ENCODE results near the gene NUBPL. TPM values are rescaled to one million over a fixed set of nuclear protein-coding genes. Genes with fewer than 3 reads are reported as not detected.

The NUBPL gene
- polyA plus RNA-seq, 1 donor (not counting 4 experiments of a cell fraction or from before 2014, with no cell fraction given) = 18.8 TPM

GRCh38 chr14:31692376-31692781, 131.2 kb downstream of the NUBPL start:
- Histone ChIP-seq H4K20me1 (ENCODE audit: control insufficient read depth, extremely low read depth, insufficient read depth, low read length) (no peaks in the 10 kb centered on the region), H3K27me3 (ENCODE audit: control insufficient read depth, extremely low read depth, insufficient read depth, low read length) (no peaks in the 10 kb centered on the region), H3K36me3 (ENCODE audit: control insufficient read depth in 2 of 2, extremely low read depth in 1 of 2, insufficient read depth in 2 of 2, low read length in 2 of 2) (no peaks in the 10 kb centered on the region), H3K9me1 (ENCODE audit: control insufficient read depth, extremely low read depth, insufficient read depth, low read length) (no peaks in the 10 kb centered on the region), H3K4me3 (ENCODE audit: control insufficient read depth in 2 of 3, extremely low read depth in 1 of 3, insufficient read depth in 2 of 3, low read depth in 1 of 3, low read length in 3 of 3) (no peak overlapping the region), H3K9ac (ENCODE audit: control insufficient read depth, extremely low read depth, insufficient read depth, low read length) (no peak overlapping the region), H3K79me2 (ENCODE audit: control insufficient read depth, insufficient read depth, low read length) (no peaks in the 10 kb centered on the region), H3K4me1 (ENCODE audit: control insufficient read depth, extremely low read depth, insufficient read depth, low read length) (no peaks in the 10 kb centered on the region), H3K4me2 (ENCODE audit: control insufficient read depth, extremely low read depth, insufficient read depth, low read depth, low read length) (no peak overlapping the region), H3K9me3 (ENCODE audit: control insufficient read depth, low read depth, low read length) (no peaks in the 10 kb centered on the region), H3K27ac (ENCODE audit: control insufficient read depth, insufficient read depth, low read length) (no peak overlapping the region), H2AFZ (ENCODE audit: control insufficient read depth, low read length) (no peak overlapping the region)
- TF ChIP-seq EZH2 (IDR thresholded peaks at IDR 0.05; ENCODE audit: low read length) = no peak
- no peak for TF ChIP-seq CTCF (optimal IDR thresholded peaks at IDR 0.05 in 1 of 3, IDR thresholded peaks at IDR 0.05 in 1 of 3, conservative IDR thresholded peaks at IDR 0.05 in 1 of 3; ENCODE audit: extremely low read depth in 1 of 3, insufficient read depth in 2 of 3, low read length in 3 of 3)
- FAIRE-seq (no peak), DNase-seq (ENCODE audit: low read depth, low spot score) (no peak)
- dilution Hi-C loops (cut with MboI; ENCODE audit: extremely low pct_ligation_motif_present, low sequenced_read_pairs) = no loop called here

- Histone ChIP-seq H2AFZ (ENCODE audit: control insufficient read depth, low read length) (no peak overlapping the region), H3K4me3 (ENCODE audit: control insufficient read depth in 2 of 3, extremely low read depth in 1 of 3, insufficient read depth in 2 of 3, low read depth in 1 of 3, low read length in 3 of 3) (no peak overlapping the region), H3K4me2 (ENCODE audit: control insufficient read depth, extremely low read depth, insufficient read depth, low read depth, low read length) (no peak overlapping the region), H3K4me1 (ENCODE audit: control insufficient read depth, extremely low read depth, insufficient read depth, low read length) (no peaks in the 10 kb centered on the region), H3K36me3 (ENCODE audit: control insufficient read depth in 2 of 2, extremely low read depth in 1 of 2, insufficient read depth in 2 of 2, low read length in 2 of 2) (no peaks in the 10 kb centered on the region), H3K9ac (ENCODE audit: control insufficient read depth, extremely low read depth, insufficient read depth, low read length) (no peak overlapping the region), H4K20me1 (ENCODE audit: control insufficient read depth, extremely low read depth, insufficient read depth, low read length) (no peaks in the 10 kb centered on the region), H3K27ac (ENCODE audit: control insufficient read depth, insufficient read depth, low read length) (no peak overlapping the region), H3K27me3 (ENCODE audit: control insufficient read depth, extremely low read depth, insufficient read depth, low read length) (no peaks in the 10 kb centered on the region), H3K9me1 (ENCODE audit: control insufficient read depth, extremely low read depth, insufficient read depth, low read length) (no peaks in the 10 kb centered on the region), H3K9me3 (ENCODE audit: control insufficient read depth, low read depth, low read length) (no peaks in the 10 kb centered on the region), H3K79me2 (ENCODE audit: control insufficient read depth, insufficient read depth, low read length) (no peaks in the 10 kb centered on the region)
- TF ChIP-seq CTCF (optimal IDR thresholded peaks at IDR 0.05 in 1 of 3, IDR thresholded peaks at IDR 0.05 in 1 of 3, conservative IDR thresholded peaks at IDR 0.05 in 1 of 3; ENCODE audit: extremely low read depth in 1 of 3, insufficient read depth in 2 of 3, low read length in 3 of 3) = no peak
- TF ChIP-seq EZH2 (IDR thresholded peaks at IDR 0.05; ENCODE audit: low read length) = no peak
- DNase-seq (ENCODE audit: low read depth, low spot score) (no peak), FAIRE-seq (no peak)
- dilution Hi-C loops (cut with MboI; ENCODE audit: extremely low pct_ligation_motif_present, low sequenced_read_pairs) = no loop called here
Measured at GRCh38 chr14:31696378-31696777, 135.2 kb downstream of the NUBPL start.
